WTC11 (cell line): ENCODE data around the gene TIMM22. TPM values are rescaled to one million over a fixed set of nuclear protein-coding genes. Genes with fewer than 3 reads are reported as not detected.

ENCODE experiments used
- ATAC-seq: fragments of 200-7000 bp; cut with Tn5 transposase; 2 replicates; pipeline ENCODE4 v1.10.0; 2021; ENCODE audit warnings: mild to moderate bottlenecking, moderate library complexity
- CTCF ChIA-PET: fragments of 300-600 bp; sonication (Branson Sonifier 250); formaldehyde crosslinking; loops from one replicate; lab custom pipeline; 2021; ENCODE audit warnings: antibody characterized with exemption; lab: Charles Lee
- POLR2A ChIA-PET: fragments of 350-600 bp; sonication (Branson Sonifier 250); formaldehyde crosslinking; loops from one replicate; lab custom pipeline; 2021; ENCODE audit warnings: antibody characterized with exemption; lab: Charles Lee
- DNase-seq: peaks from one replicate; pipeline ENCODE4 v3.0.0; 2021; ENCODE audit warnings: low spot score
- H3K27ac Mint-ChIP-seq: 2 replicates; pipeline ENCODE4 v1.8.0; 2021; ENCODE audit warnings: mixed read lengths
- H3K27me3 Mint-ChIP-seq: 2 replicates; pipeline ENCODE4 v1.8.0; 2021; ENCODE audit warnings: low read depth, mild to moderate bottlenecking, moderate library complexity, mixed read lengths
- H3K36me3 Mint-ChIP-seq: 2 replicates; pipeline ENCODE4 v1.8.0; 2021; ENCODE audit warnings: mixed read lengths
- H3K4me1 Mint-ChIP-seq: 2 replicates; pipeline ENCODE4 v1.8.0; 2022; ENCODE audit warnings: mixed read lengths
- H3K4me3 Mint-ChIP-seq: 2 replicates; pipeline ENCODE4 v1.8.0; 2021; ENCODE audit warnings: mild to moderate bottlenecking, moderate library complexity, mixed read lengths
- H3K9me3 Mint-ChIP-seq: 2 replicates; pipeline ENCODE4 v1.8.0; 2021; ENCODE audit warnings: mixed read lengths
- AFF4 ChIP-seq: sonication (generic); formaldehyde crosslinking; IDR thresholded peaks from 2 replicates; pipeline ENCODE4 v1.8.1; 2023; ENCODE audit warnings: mild to moderate bottlenecking, missing genetic modification reagents, borderline replicate concordance
- AR ChIP-seq: fragments of 250-450 bp; sonication (Bioruptor Pico); IDR thresholded peaks from 2 replicates; pipeline ENCODE4 v1.9.0; 2021; ENCODE audit warnings: mild to moderate bottlenecking
- ARID4B ChIP-seq: sonication (generic); formaldehyde crosslinking; IDR thresholded peaks from 2 replicates; pipeline ENCODE4 v1.8.0; 2023; ENCODE audit warnings: missing genetic modification reagents, mild to moderate bottlenecking, borderline replicate concordance
- ATF3 ChIP-seq: sonication (generic); formaldehyde crosslinking; conservative IDR thresholded peaks from 2 replicates; pipeline ENCODE4 v1.8.1; 2022; ENCODE audit warnings: mild to moderate bottlenecking, missing genetic modification reagents
- CREB1 ChIP-seq: sonication (generic); formaldehyde crosslinking; IDR thresholded peaks from 2 replicates; pipeline ENCODE4 v1.8.0; 2023; ENCODE audit warnings: mild to moderate bottlenecking, missing genetic modification reagents
- CTCF ChIP-seq: fragments of 200-600 bp; IDR thresholded peaks from 2 replicates; pipeline ENCODE4 v1.8.0; 2022; ENCODE audit warnings: antibody characterized with exemption
- FOXJ3 ChIP-seq: sonication (generic); formaldehyde crosslinking; IDR thresholded peaks from 2 replicates; pipeline ENCODE4 v1.9.0; 2021; ENCODE audit warnings: missing genetic modification reagents, mild to moderate bottlenecking, borderline replicate concordance
- MAX ChIP-seq: sonication (generic); formaldehyde crosslinking; IDR thresholded peaks from 2 replicates; pipeline ENCODE4 v1.8.0; 2022; ENCODE audit warnings: mild to moderate bottlenecking, missing genetic modification reagents
- MXD4 ChIP-seq: fragments of 250-450 bp; sonication (Bioruptor Pico); IDR thresholded peaks from 2 replicates; pipeline ENCODE4 v1.8.0; 2021; ENCODE audit warnings: mild to moderate bottlenecking, moderate library complexity, borderline replicate concordance
- NFATC4 ChIP-seq: fragments of 250-450 bp; sonication (Bioruptor Pico); IDR thresholded peaks from 2 replicates; pipeline ENCODE4 v1.9.0; 2021; ENCODE audit warnings: mild to moderate bottlenecking
- NR2C2 ChIP-seq: sonication (generic); formaldehyde crosslinking; IDR thresholded peaks from 2 replicates; pipeline ENCODE4 v1.8.0; 2022; ENCODE audit warnings: mild to moderate bottlenecking, missing genetic modification reagents
- PREB ChIP-seq: sonication (generic); formaldehyde crosslinking; IDR thresholded peaks from 2 replicates; pipeline ENCODE4 v1.8.1; 2022; ENCODE audit warnings: mild to moderate bottlenecking, missing genetic modification reagents, moderate library complexity, borderline replicate concordance
- SMAD4 ChIP-seq: sonication (generic); formaldehyde crosslinking; IDR thresholded peaks from 2 replicates; pipeline ENCODE4 v1.8.0; 2022; ENCODE audit warnings: mild to moderate bottlenecking, missing genetic modification reagents
- TCF7 ChIP-seq: sonication (generic); formaldehyde crosslinking; IDR thresholded peaks from 2 replicates; pipeline ENCODE4 v1.8.0; 2022; ENCODE audit warnings: mild to moderate bottlenecking, low read depth, missing genetic modification reagents, moderate library complexity
- TEAD4 ChIP-seq: sonication (generic); formaldehyde crosslinking; IDR thresholded peaks from 2 replicates; pipeline ENCODE4 v1.8.0; 2022; ENCODE audit warnings: mild to moderate bottlenecking, missing genetic modification reagents
- ZBTB21 ChIP-seq: sonication (generic); formaldehyde crosslinking; IDR thresholded peaks from 2 replicates; pipeline ENCODE4 v1.8.1; 2023; ENCODE audit warnings: mild to moderate bottlenecking, missing genetic modification reagents, borderline replicate concordance
- ZNF416 ChIP-seq: fragments of 250-450 bp; sonication (Bioruptor Pico); IDR thresholded peaks from 2 replicates; pipeline ENCODE4 v1.9.0; 2021; ENCODE audit warnings: mild to moderate bottlenecking, inconsistent platforms
- ZNF423 ChIP-seq: fragments of 250-450 bp; sonication (Bioruptor Pico); IDR thresholded peaks from 2 replicates; pipeline ENCODE4 v2.1.2; 2022; ENCODE audit warnings: mild to moderate bottlenecking, moderate library complexity
- ZSCAN18 ChIP-seq: fragments of 250-450 bp; sonication (Bioruptor Pico); IDR thresholded peaks from 2 replicates; pipeline ENCODE4 v2.1.2; 2022; ENCODE audit warnings: mild to moderate bottlenecking, moderate library complexity
- total RNA-seq: library from RNA; stranded (reverse); gene quantifications from 3 replicates; pipeline ENCODE4 v1.2.3, GENCODE V29; 2021

The TIMM22 gene
- total RNA-seq, 1 experiment from 2014 or later = 18.0 TPM

GRCh38 chr17:976312-976711 lies 20.6 kb upstream of the TIMM22 start:
- Mint-ChIP-seq H3K27me3 (no peaks in the 10 kb centered on the region), H3K36me3 (peaks cover 2% of the 10 kb centered on the region; the same call in 1 of the 2 replicates), H3K4me3 (peak overlapping the region; percentile 93), H3K27ac (no peak overlapping the region), H3K4me1 (peaks cover 56% of the 10 kb centered on the region), H3K9me3 (no peaks in the 10 kb centered on the region)
- ATAC-seq = no peak
- DNase-seq = no peak
- ChIA-PET CTCF (interaction anchor here (2.5 kb wide), 1 partner anchor 97 kb away, joined by 10 read pairs; no protein-coding TSS in a partner anchor), POLR2A (no interaction called here)
- TF ChIP-seq AFF4 (CRISPR knock-in tag) (no peak), ZNF423 (CRISPR knock-in tag) (no peak), ZNF416 (CRISPR knock-in tag) (no peak), CTCF (no peak), CREB1 (CRISPR knock-in tag) (no peak), AR (no peak), TEAD4 (CRISPR knock-in tag) (no peak), FOXJ3 (CRISPR knock-in tag) (no peak), ARID4B (no peak), ATF3 (CRISPR knock-in tag) (no peak)

GRCh38 chr17:977166-977565 lies 19.8 kb upstream of the TIMM22 start:
- H3K4me3 Mint-ChIP-seq = peak overlapping the region; percentile 93
- H3K36me3 Mint-ChIP-seq = peaks cover 2% of the 10 kb centered on the region; the same call in 1 of the 2 replicates
- H3K9me3 Mint-ChIP-seq = no peaks in the 10 kb centered on the region
- no peaks in the 10 kb centered on the region for H3K27me3 Mint-ChIP-seq
- H3K27ac Mint-ChIP-seq = peak overlapping the region; percentile 73; the same call in 1 of the 2 replicates
- ChIA-PET CTCF (interaction anchor here (2.5 to 6.8 kb wide), 2 partner anchors 98 to 182 kb away, joined by 10 to 190 read pairs; no protein-coding TSS in a partner anchor), POLR2A (interaction anchor here (1.1 kb wide), 1 partner anchor 98 kb away, joined by 3 read pairs; no protein-coding TSS in a partner anchor)
- ATAC-seq = no peak
- DNase-seq = no peak
- peaks cover 52% of the 10 kb centered on the region for H3K4me1 Mint-ChIP-seq
- TF ChIP-seq MAX (CRISPR knock-in tag) (no peak), NR2C2 (CRISPR knock-in tag) (no peak), NFATC4 (CRISPR knock-in tag) (no peak), PREB (CRISPR knock-in tag) (no peak), ZBTB21 (CRISPR knock-in tag) (no peak), TCF7 (CRISPR knock-in tag) (no peak), MXD4 (CRISPR knock-in tag) (no peak), ZSCAN18 (CRISPR knock-in tag) (no peak), SMAD4 (CRISPR knock-in tag) (no peak)
